H9 (cell line): ENCODE data around the gene CDH18. TPM values are rescaled to one million over a fixed set of nuclear protein-coding genes. Genes with fewer than 3 reads are reported as not detected.

Experiments used
- DNase-seq: peaks from one replicate; pipeline ENCODE4 v3.0.0-alpha.2; 2017
- H2AFZ ChIP-seq: one replicate; pipeline ENCODE4 v1.6.1; 2013; ENCODE audit warnings: mild to moderate bottlenecking, low read length, control low read depth, moderate library complexity
- H2AK5ac ChIP-seq: 2 replicates; pipeline ENCODE4 v1.6.1; 2013; ENCODE audit warnings: low read length, control low read depth, mixed read lengths; ENCODE audit not compliant: insufficient read length
- H2BK120ac ChIP-seq: one replicate; pipeline ENCODE4 v1.6.1; 2013; ENCODE audit warnings: low read depth, mild to moderate bottlenecking, low read length, control low read depth, inconsistent platforms; ENCODE audit not compliant: poor library complexity, severe bottlenecking
- H2BK12ac ChIP-seq: 2 replicates; pipeline ENCODE4 v1.6.1; 2013; ENCODE audit warnings: low read length, control low read depth, mixed read lengths, low read depth; ENCODE audit not compliant: insufficient read length
- H2BK15ac ChIP-seq: 2 replicates; pipeline ENCODE4 v1.6.1; 2013; ENCODE audit warnings: low read depth, low read length, control low read depth
- H2BK20ac ChIP-seq: one replicate; pipeline ENCODE4 v1.6.1; 2013; ENCODE audit warnings: low read depth, mild to moderate bottlenecking, low read length, control low read depth, inconsistent platforms; ENCODE audit not compliant: poor library complexity, severe bottlenecking
- H2BK5ac ChIP-seq: 2 replicates; pipeline ENCODE4 v1.6.1; 2013; ENCODE audit warnings: low read length, control low read depth, mixed read lengths; ENCODE audit not compliant: insufficient read length
- H3K14ac ChIP-seq: 2 replicates; pipeline ENCODE4 v1.6.1; 2013; ENCODE audit warnings: low read length, control low read depth; ENCODE audit not compliant: insufficient read depth
- H3K18ac ChIP-seq: 2 replicates; pipeline ENCODE4 v1.6.1; 2013; ENCODE audit warnings: low read depth, mild to moderate bottlenecking, mixed read lengths, low read length, control low read depth; ENCODE audit not compliant: insufficient read length
- H3K23ac ChIP-seq: 2 replicates; pipeline ENCODE4 v1.6.1; 2013; ENCODE audit warnings: low read length, control low read depth, mixed read lengths, low read depth; ENCODE audit not compliant: insufficient read length
- H3K23me2 ChIP-seq: 2 replicates; pipeline ENCODE4 v1.6.1; 2013; ENCODE audit warnings: low read depth, mild to moderate bottlenecking, mixed read lengths, low read length, control low read depth; ENCODE audit not compliant: insufficient read length, poor library complexity, severe bottlenecking
- H3K27ac ChIP-seq: 2 replicates; pipeline ENCODE4 v1.5.1; 2013; ENCODE audit warnings: low read length, control low read depth, mixed read lengths, low read depth; ENCODE audit not compliant: insufficient read length
- H3K27me3 ChIP-seq: 2 replicates; pipeline ENCODE4 v1.6.1; 2013; ENCODE audit warnings: low read length, control low read depth, inconsistent platforms; ENCODE audit not compliant: insufficient read depth
- H3K4ac ChIP-seq: 2 replicates; pipeline ENCODE4 v1.6.1; 2013; ENCODE audit warnings: low read depth, mild to moderate bottlenecking, control low read depth, inconsistent platforms, low read length, moderate library complexity
- H3K4me1 ChIP-seq: 2 replicates; pipeline ENCODE4 v1.6.1; 2013; ENCODE audit warnings: low read length, control low read depth, inconsistent platforms; ENCODE audit not compliant: insufficient read depth
- H3K4me2 ChIP-seq: 2 replicates; pipeline ENCODE4 v1.6.1; 2013; ENCODE audit warnings: low read length, control low read depth, mixed read lengths; ENCODE audit not compliant: insufficient read length, insufficient read depth
- H3K56ac ChIP-seq: 2 replicates; pipeline ENCODE4 v1.6.1; 2013; ENCODE audit warnings: low read depth, mild to moderate bottlenecking, mixed read lengths, low read length, control low read depth; ENCODE audit not compliant: insufficient read length
- H3K79me1 ChIP-seq: 2 replicates; pipeline ENCODE4 v1.6.1; 2013; ENCODE audit warnings: low read depth, mild to moderate bottlenecking, moderate library complexity, low read length, control low read depth, inconsistent platforms; ENCODE audit not compliant: insufficient read depth, poor library complexity, severe bottlenecking
- H3K79me2 ChIP-seq: 2 replicates; pipeline ENCODE4 v1.6.1; 2013; ENCODE audit warnings: low read length, control low read depth, inconsistent platforms; ENCODE audit not compliant: insufficient read depth
- H3K9ac ChIP-seq: 2 replicates; pipeline ENCODE4 v1.6.1; 2013; ENCODE audit warnings: low read length, control low read depth, mixed read lengths; ENCODE audit not compliant: insufficient read length; ENCODE audit errors: extremely low read depth
- H3K9me3 ChIP-seq: one replicate; pipeline ENCODE4 v1.6.1; 2013; ENCODE audit warnings: low read depth, low read length, inconsistent platforms; ENCODE audit not compliant: control insufficient read depth
- H3T11ph ChIP-seq: one replicate; pipeline ENCODE4 v1.6.1; 2013; ENCODE audit warnings: mild to moderate bottlenecking, low read length, control low read depth, inconsistent platforms
- H4K20me1 ChIP-seq: one replicate; pipeline ENCODE4 v1.6.1; 2013; ENCODE audit not compliant: control insufficient read depth, insufficient read length, insufficient read depth
- H4K5ac ChIP-seq: 2 replicates; pipeline ENCODE4 v1.6.1; 2013; ENCODE audit warnings: low read depth, mild to moderate bottlenecking, mixed read lengths, low read length, control low read depth; ENCODE audit not compliant: insufficient read length
- H4K8ac ChIP-seq: replicated peaks from 2 replicates; pipeline ENCODE4 v1.6.1; 2013; ENCODE audit warnings: low read length, control low read depth, mixed read lengths, low read depth; ENCODE audit not compliant: insufficient read length
- H4K91ac ChIP-seq: 2 replicates; pipeline ENCODE4 v1.6.1; 2013; ENCODE audit warnings: low read depth, mild to moderate bottlenecking, moderate library complexity, mixed read lengths, low read length, control low read depth; ENCODE audit not compliant: insufficient read length
- H3K27ac Mint-ChIP-seq, 3 experiments: 2 replicates in 2 of 3; 3 replicates in 1 of 3; pipeline ENCODE4 v1.8.0; 2020 to 2021; ENCODE audit warnings: mixed read lengths in 3 of 3, mild to moderate bottlenecking in 1 of 3, moderate library complexity in 1 of 3
- H3K27me3 Mint-ChIP-seq: 2 replicates; pipeline ENCODE4 v1.8.0; 2021; ENCODE audit warnings: low read depth, mild to moderate bottlenecking, moderate library complexity, mixed read lengths
- H3K36me3 Mint-ChIP-seq, 3 experiments: 2 replicates in 2 of 3; 3 replicates in 1 of 3; pipeline ENCODE4 v1.8.0; 2020 to 2021; ENCODE audit warnings: low read depth in 3 of 3, mixed read lengths in 3 of 3; ENCODE audit not compliant: insufficient read depth in 1 of 3
- H3K4me1 Mint-ChIP-seq, 2 experiments: 2 replicates each; pipeline ENCODE4 v1.8.0; 2020; ENCODE audit warnings: mixed read lengths in 2 of 2
- H3K4me3 Mint-ChIP-seq, 2 experiments: 2 replicates in 1 of 2; 3 replicates in 1 of 2; pipeline ENCODE4 v1.8.0; 2020 to 2021; ENCODE audit warnings: mild to moderate bottlenecking in 2 of 2, mixed read lengths in 2 of 2, moderate library complexity in 1 of 2
- H3K9me3 Mint-ChIP-seq, 2 experiments: 2 replicates in 1 of 2; 3 replicates in 1 of 2; pipeline ENCODE4 v1.8.0; 2020; ENCODE audit warnings: mild to moderate bottlenecking in 2 of 2, mixed read lengths in 2 of 2, moderate library complexity in 1 of 2
- CTCF ChIP-seq: fragments of 200-600 bp; sonication (generic); conservative IDR thresholded peaks from 3 replicates; pipeline ENCODE4 v1.8.0; 2021; ENCODE audit warnings: antibody characterized with exemption, mild to moderate bottlenecking
- WGBS: extraction: QIAGEN DNeasy Blood & Tissue Kit; methylation state at CpG from one replicate; pipeline ENCODE4 v1.1.7; 2013; ENCODE audit warnings: missing lambda C conversion rate, low lambda C conversion rate, mixed read lengths; ENCODE audit not compliant: insufficient read length; ENCODE audit errors: extremely low coverage; 5-methylcytosine and 5-hydroxymethylcytosine counted together
- total RNA-seq: library from RNA; stranded (reverse); gene quantifications from 2 replicates; pipeline ENCODE4 v1.2.1, GENCODE V29; 2021

Gene CDH18
- total RNA-seq, 1 experiment from 2014 or later = not detected

GRCh38 chr5:19536387-19536786 is 451.6 kb downstream of the CDH18 start:
- no peaks in the 10 kb centered on the region for H3K4me1 Mint-ChIP-seq
- Histone ChIP-seq H3K79me2 (no peaks in the 10 kb centered on the region), H4K91ac (no peak overlapping the region), H3K4ac (no peak overlapping the region), H3K27me3 (no peaks in the 10 kb centered on the region), H2BK20ac (no peak overlapping the region), H3K4me1 (no peaks in the 10 kb centered on the region), H3K9ac (no peak overlapping the region), H3T11ph (no peak overlapping the region), H2AFZ (no peak overlapping the region), H4K20me1 (no peaks in the 10 kb centered on the region), H3K23me2 (no peaks in the 10 kb centered on the region), H4K8ac (no peak overlapping the region), H4K5ac (no peak overlapping the region), H3K56ac (no peak overlapping the region), H3K18ac (no peak overlapping the region), H3K23ac (no peak overlapping the region), H2BK5ac (no peak overlapping the region), H3K79me1 (no peaks in the 10 kb centered on the region), H2BK15ac (no peak overlapping the region), H3K4me2 (no peak overlapping the region), H2AK5ac (no peak overlapping the region), H2BK120ac (no peak overlapping the region), H2BK12ac (no peak overlapping the region), H3K27ac (no peak overlapping the region), H3K14ac (no peak overlapping the region), H3K9me3 (no peaks in the 10 kb centered on the region)
- H3K4me3 Mint-ChIP-seq = no peak overlapping the region
- DNase-seq = no peak
- H3K9me3 Mint-ChIP-seq = no peaks in the 10 kb centered on the region; a peak in 2 of 5 replicates
- peaks cover 0 to 7% (median 2%) of the 10 kb centered on the region in 3 experiments; a peak in 3 of 7 replicates for H3K36me3 Mint-ChIP-seq
- TF ChIP-seq CTCF = no peak
- no CpG with 5 or more reads among the region's 4 CpGs for WGBS
- H3K27ac Mint-ChIP-seq = no peak overlapping the region
- H3K27me3 Mint-ChIP-seq = no peaks in the 10 kb centered on the region
